Stimulated activated CD8-positive, alpha-beta memory T cell treated with anti-CD3 and anti-CD28 coated beads, Interleukin-7, amount 100 ng/mL, for 1 hour (primary cell): ENCODE data around the gene GNRH2.
"Not testable (repeated sequence)": the region's sequence is repeated elsewhere in the genome, so short reads cannot be mapped to it uniquely, and the experiment has no call there.

Source experiments
- DNase-seq, 2 donors: peaks; one replicate each; pipeline ENCODE4 v3.0.0-alpha.2; 2020; ENCODE audit warnings: low read depth in 2 of 2

GNRH2 gene

GRCh38 chr20:3072530-3073250 lies 29.3 kb downstream of the GNRH2 start:
- DNase-seq: no peak

DNA sequence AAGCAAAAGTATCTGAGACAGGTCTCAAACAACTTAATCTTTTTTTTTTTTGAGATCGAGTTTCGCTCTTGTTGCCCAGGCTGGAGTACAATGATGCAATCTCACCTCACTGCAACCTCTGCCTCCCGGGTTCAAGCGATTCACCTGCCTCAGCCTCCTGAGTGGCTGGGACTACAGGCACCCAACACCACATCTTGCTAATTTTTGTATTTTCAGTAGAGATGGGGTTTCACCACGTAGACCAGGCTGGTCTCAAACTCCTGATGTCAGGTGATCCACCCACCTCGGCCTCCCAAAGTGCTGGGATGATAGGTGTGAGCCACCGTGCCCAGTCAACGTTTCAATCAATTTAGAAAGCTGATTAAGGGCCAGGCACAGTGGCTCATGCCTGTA lies 29.8 kb downstream of the GNRH2 start:
- not testable (repeated sequence) for DNase-seq

- no peak for DNase-seq
Observed at GRCh38 chr20:3074812-3075211, 31.4 kb downstream of the GNRH2 start.

GRCh38 chr20:3075315-3075714 lies 31.9 kb downstream of the GNRH2 start:
- not testable (repeated sequence) for DNase-seq

DNA sequence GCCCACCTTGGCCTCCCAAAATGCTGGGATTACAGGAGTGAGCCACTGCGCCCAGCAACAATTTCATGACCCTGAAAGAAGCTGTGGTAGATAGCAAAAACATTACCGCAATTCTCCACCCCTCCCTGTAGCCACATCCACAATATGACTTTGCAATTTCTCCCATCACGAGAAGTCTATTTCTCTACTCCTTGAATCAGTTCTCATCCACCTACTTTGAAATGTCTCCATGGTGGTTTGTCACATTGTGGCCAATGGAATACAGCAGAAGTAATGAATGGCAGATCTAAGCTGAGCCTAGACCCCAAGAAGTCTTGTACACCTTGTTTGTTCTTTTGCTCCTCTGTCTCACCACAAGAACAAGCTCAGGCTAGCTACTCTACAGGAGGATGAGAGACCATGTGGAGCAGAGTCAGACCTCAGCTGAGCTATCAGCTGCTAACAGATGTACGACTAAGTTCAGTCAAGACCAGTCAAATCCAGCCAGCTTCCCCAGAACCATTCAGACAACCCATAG lies 34.3 kb downstream of the GNRH2 start:
- no peak for DNase-seq

DNA sequence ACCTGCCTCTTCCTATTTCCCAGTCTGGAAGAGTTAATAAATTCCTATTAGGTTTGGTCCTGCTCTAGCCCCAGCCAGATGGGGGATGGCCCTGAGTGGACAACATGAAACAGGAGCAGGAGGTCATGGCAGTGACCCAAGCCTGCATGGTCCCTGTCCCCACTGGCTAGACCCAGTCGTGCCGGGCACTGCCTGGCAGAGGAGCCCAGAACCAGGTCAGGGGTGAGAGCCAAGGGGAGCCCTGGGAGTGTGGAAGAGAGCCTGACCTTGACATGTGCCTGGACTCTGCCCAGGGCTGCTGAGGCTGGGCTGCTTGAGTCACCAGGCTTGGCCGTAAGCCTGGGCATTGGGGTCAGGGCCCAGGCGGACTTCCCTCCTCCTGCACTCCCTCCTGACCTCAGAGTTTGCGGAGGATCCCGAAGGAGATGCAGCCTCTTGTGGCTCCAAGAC lies 37.5 kb downstream of the GNRH2 start:
- DNase-seq: no peak

DNA sequence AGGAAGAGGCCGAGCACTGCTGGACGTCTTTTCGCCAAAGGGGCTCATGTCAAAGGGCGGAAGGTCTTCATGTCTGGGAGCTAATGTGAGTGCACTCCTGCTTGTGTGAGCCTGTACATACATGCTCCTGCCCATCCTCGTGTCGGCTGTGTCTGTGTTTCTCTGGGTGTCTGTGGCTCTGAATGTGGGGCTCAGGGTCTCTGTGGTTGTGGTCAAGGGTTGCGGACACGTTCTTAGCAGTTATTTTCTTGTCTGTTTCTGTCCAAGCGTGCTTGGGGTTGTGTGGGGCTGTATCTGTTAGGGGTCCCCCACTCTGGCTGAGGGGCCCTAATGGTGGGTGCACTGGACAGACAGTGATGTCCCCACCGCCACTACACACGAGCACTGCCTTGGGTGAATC lies 38.2 kb downstream of the GNRH2 start:
- DNase-seq: no peak

DNA sequence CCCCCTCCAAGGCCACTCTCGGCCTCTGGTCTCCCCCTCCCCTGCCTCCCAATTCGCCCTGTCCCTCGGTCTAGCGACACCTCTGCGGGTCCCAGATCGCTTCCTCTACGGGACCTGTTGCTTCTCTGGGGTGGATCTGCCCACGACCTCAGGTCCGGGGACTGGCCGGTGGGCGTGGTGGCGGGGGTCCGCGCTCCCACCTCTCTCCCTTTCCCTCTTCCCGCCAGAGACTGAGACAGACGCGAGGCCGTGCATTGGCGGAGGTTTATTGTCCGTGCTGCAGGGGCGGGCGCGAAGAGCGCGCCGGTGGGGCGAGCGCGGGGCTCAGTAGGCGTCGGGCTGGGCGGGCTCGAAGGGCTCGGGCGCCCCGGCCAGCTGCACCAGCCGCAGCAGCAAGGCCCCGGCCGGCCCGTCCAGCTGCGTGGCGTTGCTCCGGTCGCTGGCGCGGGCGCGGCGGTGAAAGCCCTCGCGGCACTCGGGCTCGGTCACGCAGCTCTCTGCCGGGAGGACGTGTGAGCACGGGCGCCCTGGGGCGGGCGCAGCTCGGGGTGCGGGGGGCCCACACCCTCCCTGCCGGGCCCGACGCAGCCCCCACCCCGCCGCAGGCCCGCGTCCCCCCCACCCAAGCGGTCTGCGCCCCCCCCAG lies 39.0 kb downstream of the GNRH2 start:
- no peak for DNase-seq

DNA sequence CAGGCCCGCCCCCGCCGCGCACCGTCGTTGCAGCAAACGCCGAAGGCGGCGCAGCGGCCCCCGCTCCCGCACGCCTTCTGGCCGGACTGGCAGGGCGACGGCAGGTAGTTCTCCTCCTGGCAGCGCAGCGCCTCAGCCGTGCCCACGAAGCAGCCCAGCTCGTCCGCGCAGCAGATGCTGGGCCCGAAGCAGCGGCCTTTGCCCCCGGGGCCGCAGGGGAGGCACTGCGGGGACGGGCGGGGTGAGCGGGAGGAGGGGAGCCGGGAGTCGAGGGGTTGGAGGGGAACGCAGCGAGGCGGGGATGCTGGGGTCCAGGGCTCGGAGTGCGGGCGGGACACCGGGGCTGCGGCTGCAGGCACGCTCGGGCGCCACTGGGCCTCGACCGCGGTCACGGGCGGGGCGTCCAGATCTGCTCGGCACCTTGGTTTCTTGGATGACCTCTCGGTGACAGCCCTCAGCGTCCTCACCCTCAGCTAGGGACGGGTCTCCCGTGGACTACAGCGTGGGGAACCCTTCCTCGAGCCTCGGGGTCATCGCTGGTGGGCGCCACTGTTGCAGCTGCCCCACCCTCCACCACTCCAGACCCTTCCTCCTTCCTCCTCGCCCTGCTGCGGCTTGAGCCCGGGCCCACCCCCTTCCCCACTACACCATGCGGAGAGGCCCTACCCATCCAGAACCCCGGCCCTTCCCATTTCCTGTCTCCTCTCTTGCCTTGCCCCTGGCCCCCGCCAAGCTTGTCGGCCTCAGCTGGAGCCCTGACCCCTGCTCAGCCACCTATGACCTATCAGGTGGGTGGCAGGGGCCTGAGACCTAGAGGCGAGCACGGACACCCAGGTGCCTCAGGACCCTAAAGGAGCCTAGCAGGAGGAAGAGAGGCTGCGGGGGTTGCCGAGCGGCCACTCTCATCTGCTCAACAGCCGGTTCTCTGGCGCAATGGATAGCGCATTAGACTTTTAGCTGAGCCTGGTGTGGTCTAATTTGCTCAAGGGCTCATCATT lies 39.8 kb downstream of the GNRH2 start:
- no peak for DNase-seq

DNA sequence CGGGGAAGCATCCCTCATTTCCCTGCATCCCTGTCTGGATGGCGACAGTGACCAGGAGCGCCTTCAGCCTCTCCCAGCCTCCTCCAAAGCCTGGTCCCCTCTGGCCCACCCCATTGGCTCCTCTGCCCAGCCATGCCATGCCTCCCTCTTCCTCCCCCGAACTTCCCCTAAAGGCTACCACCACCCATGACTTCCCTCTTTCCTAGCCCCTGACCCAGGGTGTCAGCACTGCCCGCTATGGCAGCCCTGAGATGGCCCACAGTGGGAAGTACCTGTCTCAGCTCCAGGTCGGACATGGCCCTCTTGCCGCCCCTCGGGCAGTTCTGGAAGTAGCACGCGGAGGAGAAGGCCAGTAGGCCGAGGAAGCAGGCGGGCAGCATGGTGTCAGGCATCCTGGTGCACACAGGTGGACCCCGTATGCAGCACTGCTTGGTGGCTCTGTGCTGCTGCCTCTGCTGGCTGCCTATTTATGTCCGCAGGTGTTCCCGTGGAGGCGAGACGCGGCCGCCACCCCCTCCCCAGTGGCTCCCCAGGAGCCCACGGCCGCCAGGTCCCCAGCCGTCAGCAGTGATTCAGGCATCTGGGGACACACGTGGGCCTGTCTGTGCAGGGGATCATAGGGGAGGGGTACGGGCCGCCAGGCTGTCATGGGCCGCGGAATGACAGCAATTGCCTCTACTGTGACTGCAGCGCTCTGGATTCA lies 41.0 kb downstream of the GNRH2 start, which contains the start of gene AVP:
TSS of gene AVP (minus strand) at position 442 of the 703 bp plus-strand sequence. CDS start at position 392, 50 bp downstream.
- no peak for DNase-seq

- DNase-seq: no peak
Observed at GRCh38 chr20:3084986-3085360, 41.6 kb downstream of the GNRH2 start.

DNA sequence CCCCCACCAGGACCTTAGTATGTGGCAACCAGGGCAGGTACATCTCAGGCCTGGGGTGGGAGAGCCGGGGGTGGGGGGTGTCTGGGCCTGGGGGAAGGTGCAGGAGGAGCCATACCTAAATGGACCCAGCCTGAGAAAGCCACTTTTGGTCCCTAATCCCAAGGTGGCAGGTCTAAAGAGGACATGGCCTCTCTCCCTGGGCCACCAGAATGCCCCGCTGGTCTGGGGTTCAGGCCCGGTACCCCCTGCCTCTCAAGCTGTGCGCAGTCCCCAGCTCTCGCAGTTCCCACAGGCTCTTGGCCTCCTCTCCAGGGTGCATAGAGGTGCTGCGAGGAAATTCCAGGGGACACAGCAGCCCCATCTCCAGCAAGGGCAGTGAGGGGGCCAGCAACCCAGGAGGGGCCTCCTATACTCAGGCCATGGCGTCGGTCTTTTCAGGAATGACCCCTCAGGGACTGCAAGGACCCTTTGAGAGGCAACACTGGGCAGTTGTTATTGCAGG lies 42.2 kb downstream of the GNRH2 start:
- DNase-seq: no peak

DNA sequence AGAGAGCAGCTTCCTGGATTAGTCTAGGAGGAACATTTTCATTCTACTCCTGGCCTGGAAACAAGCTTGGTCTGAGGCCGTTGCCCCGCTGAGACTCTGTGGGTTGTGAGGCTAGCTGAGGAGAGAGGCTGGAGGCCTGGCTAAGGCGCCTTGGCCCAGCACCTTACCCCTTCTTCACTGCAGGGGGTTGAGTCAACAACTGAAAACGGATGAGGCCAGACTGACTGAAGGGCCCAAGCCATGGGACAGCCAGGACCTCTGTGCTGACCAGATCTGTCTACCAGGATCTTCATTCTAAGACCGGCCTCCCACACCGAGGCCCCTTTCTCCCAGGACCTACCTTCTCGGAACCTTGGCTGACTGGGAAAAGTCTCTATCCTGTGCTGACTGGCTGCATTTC lies 44.6 kb downstream of the GNRH2 start:
- no peak for DNase-seq

DNA sequence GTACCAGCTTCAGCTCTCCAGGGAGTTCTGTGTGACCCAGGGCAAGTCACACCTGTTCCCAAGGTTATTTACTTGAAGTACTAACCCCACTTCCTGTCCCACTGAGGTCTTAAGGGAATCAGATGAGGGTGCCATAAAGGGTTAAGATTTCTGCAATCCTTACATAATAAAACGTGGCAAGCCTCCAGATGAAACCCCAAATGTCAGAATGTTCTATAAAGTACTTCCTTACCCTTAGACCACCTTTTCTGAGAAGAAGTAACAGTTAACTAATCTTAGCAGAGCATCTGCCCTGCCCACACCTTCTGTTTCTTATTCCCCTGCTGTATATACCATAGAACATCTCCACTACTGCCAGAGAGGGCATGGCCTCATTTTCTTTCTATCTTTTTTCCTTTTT lies 47.1 kb downstream of the GNRH2 start:
- DNase-seq: no peak

DNA sequence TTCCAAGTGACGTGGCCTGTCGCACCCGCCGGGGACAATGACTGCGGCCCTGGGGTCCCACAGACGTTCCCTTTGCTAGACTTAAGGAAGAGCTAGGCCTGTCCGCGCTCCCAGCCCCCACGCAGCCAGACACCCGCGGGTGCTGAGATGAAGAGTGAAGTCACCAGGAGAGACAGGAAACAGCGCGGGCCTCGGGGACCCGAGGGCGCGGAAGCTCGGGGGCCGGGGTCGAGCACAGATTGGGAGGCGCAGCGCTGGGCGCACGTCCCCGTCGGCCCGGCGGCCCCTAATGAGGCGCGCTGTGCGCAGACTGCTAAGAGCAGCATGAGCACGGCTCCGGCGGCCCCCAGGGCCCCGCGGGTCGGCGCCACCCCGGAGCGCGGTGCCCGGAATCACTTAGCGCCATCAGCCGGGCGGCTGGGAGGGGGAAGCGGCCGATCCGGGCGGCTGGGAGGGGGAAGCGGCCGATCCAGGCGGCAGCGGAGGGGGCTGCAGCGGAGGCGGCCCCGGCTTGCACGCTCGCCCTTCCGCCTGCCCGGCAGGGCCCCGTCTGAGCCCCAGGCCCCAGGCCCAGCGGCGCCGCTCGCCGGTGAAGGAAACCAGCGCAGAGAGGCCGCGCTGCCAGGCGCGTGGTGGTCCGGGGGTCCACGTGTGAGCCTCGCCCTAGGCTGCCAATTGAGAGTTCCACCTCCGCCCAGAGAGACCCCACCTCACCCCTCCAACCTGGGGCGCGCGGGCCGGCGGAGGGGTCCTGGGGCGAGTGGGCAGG lies 49.4 kb downstream of the GNRH2 start:
- DNase-seq: no peak

- no peak for DNase-seq
Observed at GRCh38 chr20:3093861-3094361, 50.5 kb downstream of the GNRH2 start.

DNA sequence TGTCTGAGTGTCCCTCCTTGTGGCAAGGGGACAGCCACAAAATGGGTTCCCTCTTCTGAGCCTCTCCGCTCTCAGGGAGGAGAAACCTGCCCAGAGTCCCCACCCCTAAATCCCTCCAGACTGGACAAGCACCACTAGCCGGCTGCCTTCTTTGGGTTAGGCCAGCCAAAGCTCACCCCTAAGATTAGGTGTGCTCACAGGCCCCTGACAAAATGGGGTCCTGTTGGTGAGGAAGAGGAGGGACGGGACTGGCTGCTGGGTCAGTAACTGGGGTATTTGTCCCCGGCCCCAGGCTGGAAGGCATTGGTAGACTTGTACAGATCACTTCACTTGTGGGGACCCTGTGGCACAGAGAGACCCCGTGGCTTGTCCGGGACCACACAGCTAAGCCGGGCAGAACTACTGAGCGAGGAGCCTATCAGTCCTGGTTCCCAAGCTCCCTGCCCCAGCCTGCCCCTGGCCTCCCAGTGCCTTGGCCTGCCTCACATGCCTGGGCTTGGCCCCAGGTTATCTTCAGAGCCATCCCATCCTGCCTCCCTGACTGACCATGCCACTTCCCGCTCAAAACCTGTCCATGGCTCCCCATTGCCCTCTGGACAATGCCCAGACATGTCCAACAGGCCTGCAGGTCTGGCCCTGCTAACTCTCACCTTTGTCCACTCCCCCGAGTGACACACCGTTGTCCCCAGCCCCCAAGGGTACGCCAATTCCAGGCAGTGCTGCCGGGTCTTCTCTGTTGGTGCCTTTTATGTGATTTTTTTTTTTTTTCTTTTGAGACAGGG lies 51.6 kb downstream of the GNRH2 start:
- no peak for DNase-seq
